ENCODE results near the gene ZNF101. TPM values are rescaled to one million over a fixed set of nuclear protein-coding genes. Genes with fewer than 3 reads are reported as not detected.

Gene ZNF101
- total RNA-seq, 1 experiment from 2014 or later = 12.8 TPM

- Histone ChIP-seq H3K27ac (ENCODE audit: low read depth, low read length) (no peak overlapping the region), H3K27me3 (ENCODE audit: insufficient read depth, low read length) (no peaks in the 10 kb centered on the region), H3K79me2 (ENCODE audit: insufficient read depth, low read length) (no peaks in the 10 kb centered on the region), H3K4me3 (replicated peaks in 1 of 2; ENCODE audit: low read depth in 1 of 2, low read length in 2 of 2) (no peak overlapping the region), H3K4me2 (ENCODE audit: low read length) (no peak overlapping the region), H3K9ac (ENCODE audit: low read length) (no peak overlapping the region), H3K4me1 (ENCODE audit: control insufficient read depth in 1 of 2, insufficient read depth in 2 of 2, low read length in 2 of 2) (no peaks in the 10 kb centered on the region), H3K9me2 (ENCODE audit: insufficient read depth) (no peaks in the 10 kb centered on the region), H3K9me3 (ENCODE audit: control insufficient read depth in 1 of 2, insufficient read depth in 1 of 2, low read depth in 1 of 2, low read length in 2 of 2) (no peaks in the 10 kb centered on the region), H3K36me3 (ENCODE audit: control insufficient read depth in 1 of 2, insufficient read depth in 2 of 2, low read length in 2 of 2) (peaks cover 5 to 12% of the 10 kb centered on the region in 2 experiments; a peak in 3 of 4 replicates), H4K20me1 (ENCODE audit: insufficient read depth) (no peaks in the 10 kb centered on the region), H2AFZ (ENCODE audit: low read depth, low read length, poor library complexity, severe bottlenecking) (no peak overlapping the region)
- intact Hi-C loops (cut with micrococcal nuclease) = no loop called here
- ATAC-seq (no peak), DNase-seq (ENCODE audit: low read depth, low spot score) (no peak)
- no peak for TF ChIP-seq EZH2phosphoT487 (IDR thresholded peaks at IDR 0.05; ENCODE audit: borderline replicate concordance)
- no peak for TF ChIP-seq RAD21 (IDR thresholded peaks at IDR 0.05; ENCODE audit: low read depth)
- TF ChIP-seq EGR1 (IDR thresholded peaks at IDR 0.05; ENCODE audit: low read depth) = no peak
- TF ChIP-seq REST (IDR thresholded peaks at IDR 0.05; ENCODE audit: low read depth) = no peak
- TF ChIP-seq SP1 (IDR thresholded peaks at IDR 0.05; ENCODE audit: low read depth) = no peak
- TF ChIP-seq ELF1 (IDR thresholded peaks at IDR 0.05; ENCODE audit: borderline replicate concordance, low read depth) = no peak
- TF ChIP-seq POLR2AphosphoS5 (IDR thresholded peaks at IDR 0.05; ENCODE audit: low read depth, low read length) = no peak
- no peak for TF ChIP-seq YY1 (IDR thresholded peaks at IDR 0.05; ENCODE audit: extremely low read depth, insufficient replicate concordance, low read depth, low read length)
- ChIA-PET CTCF (no interaction called here), RAD21 (ENCODE audit: low non-redundant PET in 1 of 2, low total read pairs in 2 of 2, uncharacterized antibody in 2 of 2, unreplicated experiment in 2 of 2) (no interaction called here), POLR2A (no interaction called here)
- BruUV-seq (replicated peaks) = no TSS peak
Observed at GRCh38 chr19:19636573-19637185, 32.0 kb upstream of the ZNF101 start.
